PC-3 (cell line): ENCODE data around the gene TMEM52. TPM values are rescaled to one million over a fixed set of nuclear protein-coding genes. Genes with fewer than 3 reads are reported as not detected.
A peak's percentile ranks its signal among the peaks of the same experiment; 100 is the strongest.

Source experiments
- ATAC-seq: fragments of 200-7000 bp; cut with Tn5 transposase; 2 replicates; pipeline ENCODE4 v1.9.1; 2020; ENCODE audit warnings: mild to moderate bottlenecking, moderate library complexity
- BruUV-seq: library from RNA; stranded (reverse); fragments of 400-500 nt; replicated peaks from 2 replicates; lab custom pipeline; 2021; lab: Mats Ljungman, UMichigan
- CTCF ChIA-PET: fragments of 300-600 bp; sonication (Branson Sonifier 250); formaldehyde crosslinking; loops from one replicate; lab custom pipeline; 2022; ENCODE audit warnings: antibody characterized with exemption; lab: Charles Lee
- POLR2A ChIA-PET: fragments of 300-600 bp; sonication (Branson Sonifier 250); formaldehyde crosslinking; loops from one replicate; lab custom pipeline; 2022; ENCODE audit warnings: antibody characterized with exemption; ENCODE audit not compliant: unreplicated experiment; lab: Charles Lee
- DNase-seq: peaks from one replicate; pipeline ENCODE4 v3.0.0-alpha.2; 2015
- H2AFZ ChIP-seq: fragments of 300-600 bp; sonication (generic); 2 replicates; pipeline ENCODE4 v1.6.0; 2016; ENCODE audit warnings: antibody characterized with exemption, low read length
- H3F3A ChIP-seq: fragments of 300-600 bp; sonication (generic); one replicate; pipeline ENCODE4 v1.6.0; 2017; ENCODE audit warnings: antibody characterized with exemption, low read length, control low read depth, mild to moderate bottlenecking; ENCODE audit not compliant: unreplicated experiment
- H3K27ac ChIP-seq: fragments of 300-600 bp; sonication (generic); 2 replicates; pipeline ENCODE4 v1.5.1; 2016; ENCODE audit warnings: mild to moderate bottlenecking, low read length
- H3K27me3 ChIP-seq: fragments of 300-600 bp; sonication (generic); 2 replicates; pipeline ENCODE4 v1.6.1; 2016; ENCODE audit warnings: low read length, mixed read lengths
- H3K36me3 ChIP-seq: fragments of 300-600 bp; sonication (generic); 2 replicates; pipeline ENCODE4 v1.6.1; 2016; ENCODE audit warnings: low read depth, mixed run types, low read length, mixed read lengths
- H3K4me1 ChIP-seq: fragments of 300-600 bp; sonication (generic); 2 replicates; pipeline ENCODE4 v1.5.1; 2016; ENCODE audit warnings: low read length; ENCODE audit not compliant: insufficient read depth
- H3K4me2 ChIP-seq: fragments of 300-600 bp; sonication (generic); 2 replicates; pipeline ENCODE4 v1.6.0; 2016; ENCODE audit warnings: low read length
- H3K4me3 ChIP-seq: fragments of 300-600 bp; sonication (generic); 2 replicates; pipeline ENCODE4 v1.5.1; 2016; ENCODE audit warnings: mild to moderate bottlenecking, low read length, mixed read lengths
- H3K79me2 ChIP-seq: fragments of 300-600 bp; sonication (generic); 2 replicates; pipeline ENCODE4 v1.6.1; 2017; ENCODE audit warnings: low read length, mixed read lengths
- H3K9ac ChIP-seq: fragments of 300-600 bp; sonication (generic); 2 replicates; pipeline ENCODE4 v1.6.0; 2016; ENCODE audit warnings: mild to moderate bottlenecking, low read length
- H3K9me2 ChIP-seq: fragments of 300-600 bp; sonication (generic); replicated peaks from 2 replicates; pipeline ENCODE4 v1.6.1; 2016; ENCODE audit warnings: mixed run types, low read length, mixed read lengths
- H3K9me3 ChIP-seq: fragments of 300-600 bp; sonication (generic); 2 replicates; pipeline ENCODE4 v1.6.1; 2016; ENCODE audit warnings: low read length, mixed read lengths
- H4K20me1 ChIP-seq: fragments of 300-600 bp; sonication (generic); 2 replicates; pipeline ENCODE4 v1.6.1; 2016; ENCODE audit warnings: low read length, mixed read lengths
- CTCF ChIP-seq: fragments of 300-600 bp; sonication (generic); conservative IDR thresholded peaks from 2 replicates; pipeline ENCODE4 v1.5.1; 2017; ENCODE audit warnings: antibody characterized with exemption, low read depth, mild to moderate bottlenecking, low read length
- EZH2 ChIP-seq: fragments of 300-600 bp; sonication (generic); IDR thresholded peaks from one replicate; pipeline ENCODE4 v1.6.1; 2017; ENCODE audit warnings: antibody characterized with exemption, mild to moderate bottlenecking, low read length; ENCODE audit not compliant: unreplicated experiment
- EZH2phosphoT487 ChIP-seq: fragments of 300-600 bp; sonication (generic); IDR thresholded peaks from 2 replicates; pipeline ENCODE4 v1.6.1; 2018; ENCODE audit warnings: mild to moderate bottlenecking, antibody characterized with exemption, low read length, borderline replicate concordance
- intact Hi-C: fragments of 100-400 bp; cut with micrococcal nuclease; formaldehyde crosslinking; loops from 2 replicates; pipeline ENCODE4 v1.9.0; 2023
- total RNA-seq: library from RNA; depleted of rRNA; stranded (reverse); fragments of >200 nt; gene quantifications from 2 replicates; pipeline ENCODE4 v1.2.3, GENCODE V29; 2014

Gene TMEM52
- total RNA-seq, 1 experiment from 2014 or later = 22.6 TPM

GRCh38 chr1:1955621-1956094 is 36.6 kb upstream of the TMEM52 start:
- intact Hi-C loops = no loop called here
- BruUV-seq = no TSS peak
- Histone ChIP-seq H3K36me3 (no peaks in the 10 kb centered on the region), H3K27ac (no peak overlapping the region), H3K4me2 (no peak overlapping the region), H2AFZ (no peak overlapping the region), H3K9ac (no peak overlapping the region), H3K9me2 (no peaks in the 10 kb centered on the region), H3F3A (no peaks in the 10 kb centered on the region), H3K9me3 (no peaks in the 10 kb centered on the region), H3K79me2 (no peaks in the 10 kb centered on the region), H3K4me3 (no peak overlapping the region), H4K20me1 (no peaks in the 10 kb centered on the region), H3K4me1 (peaks cover 12% of the 10 kb centered on the region; the same call in 1 of the 2 replicates), H3K27me3 (peaks cover 7% of the 10 kb centered on the region)
- ChIA-PET CTCF (interaction anchor here (0.6 kb wide), 1 partner anchor 9 kb away, joined by 3 read pairs; no protein-coding TSS in a partner anchor), POLR2A (no interaction called here)
- ATAC-seq = no peak
- no peak for TF ChIP-seq EZH2
- no peak for TF ChIP-seq EZH2phosphoT487
- TF ChIP-seq CTCF = no peak
- DNase-seq = no peak

- POLR2A ChIA-PET = no interaction called here
- no peaks in the 10 kb centered on the region for H3K79me2 ChIP-seq
- no peaks in the 10 kb centered on the region for H4K20me1 ChIP-seq
- H3K9me2 ChIP-seq = no peaks in the 10 kb centered on the region
- peaks cover 13% of the 10 kb centered on the region for H3K27me3 ChIP-seq
- no TSS peak for BruUV-seq
- H2AFZ ChIP-seq = no peak overlapping the region
- no peaks in the 10 kb centered on the region for H3F3A ChIP-seq
- no peak overlapping the region for H3K4me2 ChIP-seq
- peaks cover 6% of the 10 kb centered on the region; the same call in 1 of the 2 replicates for H3K4me1 ChIP-seq
- DNase-seq (no peak), ATAC-seq (no peak)
- CTCF ChIA-PET = interaction anchor here (0.6 kb wide), 1 partner anchor 9 kb away, joined by 3 read pairs; no protein-coding TSS in a partner anchor
- no peak overlapping the region for H3K27ac ChIP-seq
- H3K9me3 ChIP-seq = no peaks in the 10 kb centered on the region
- intact Hi-C loops = no loop called here
- TF ChIP-seq EZH2phosphoT487 = no peak
- 0 out of 2 replicates have a peak, but pooled peaks have one; percentile 25 for TF ChIP-seq CTCF
- H3K9ac ChIP-seq = no peak overlapping the region
- no peaks in the 10 kb centered on the region for H3K36me3 ChIP-seq
- H3K4me3 ChIP-seq = no peak overlapping the region
Observed at GRCh38 chr1:1954831-1955441, 35.9 kb upstream of the TMEM52 start.

GRCh38 chr1:1954015-1954414 is 34.9 kb upstream of the TMEM52 start:
- Histone ChIP-seq H3K27me3 (peaks cover 18% of the 10 kb centered on the region), H3K9me3 (no peaks in the 10 kb centered on the region), H3K9me2 (no peaks in the 10 kb centered on the region), H3K27ac (no peak overlapping the region), H2AFZ (no peak overlapping the region), H3F3A (no peaks in the 10 kb centered on the region), H3K4me2 (no peak overlapping the region), H3K4me3 (no peak overlapping the region), H3K79me2 (no peaks in the 10 kb centered on the region), H3K9ac (no peak overlapping the region), H3K4me1 (no peaks in the 10 kb centered on the region), H3K36me3 (no peaks in the 10 kb centered on the region), H4K20me1 (no peaks in the 10 kb centered on the region)
- DNase-seq = no peak
- ChIA-PET POLR2A (no interaction called here), CTCF (no interaction called here)
- ATAC-seq = no peak
- BruUV-seq = no TSS peak
- TF ChIP-seq EZH2 (no peak), EZH2phosphoT487 (no peak), CTCF (no peak)
- intact Hi-C loops = no loop called here
